ENCODE data around the gene XRCC2. TPM values are rescaled to one million over a fixed set of nuclear protein-coding genes. Genes with fewer than 3 reads are reported as not detected.

The XRCC2 gene
- total and polyA plus RNA-seq, 2 of the 8 experiments (the other 6 are each of a cell fraction or from before 2014, with no cell fraction given), result 14.6 to 34.0 TPM

DNA sequence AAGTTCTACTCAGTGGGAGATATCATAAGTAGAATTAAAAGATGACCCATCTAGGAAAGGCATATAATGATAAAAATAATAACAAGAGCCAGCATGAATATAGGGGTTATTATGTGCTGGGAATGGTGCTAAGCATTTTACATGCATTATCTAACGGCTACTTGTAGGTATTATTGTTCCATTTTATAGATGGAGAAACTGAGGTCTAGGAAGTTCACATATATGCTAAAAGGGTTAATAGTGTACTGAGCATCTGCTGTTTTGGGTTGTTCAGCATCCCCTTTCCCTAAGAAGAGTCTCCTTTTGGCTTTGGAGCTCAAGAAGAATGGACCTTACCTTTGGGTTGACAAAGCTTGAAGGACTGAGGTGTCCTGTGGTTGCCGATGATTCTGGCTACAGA lies 68.9 kb downstream of the XRCC2 start:
- Histone ChIP-seq H3K56ac (replicated peaks; ENCODE audit: insufficient read length, low read depth, low read length) (no peak overlapping the region), H3K79me2 (ENCODE audit: control insufficient read depth in 1 of 2, insufficient read depth in 2 of 2, low read length in 2 of 2) (no peaks in the 10 kb centered on the region), H2BK120ac (replicated peaks; ENCODE audit: low read depth, low read length) (no peak overlapping the region), H2BK12ac (ENCODE audit: low read depth, low read length) (no peak overlapping the region), H3K23me2 (ENCODE audit: low read depth, low read length) (peaks cover under 1% of the 10 kb centered on the region; the same call in 1 of the 2 replicates), H3K9ac (replicated peaks in 1 of 4; ENCODE audit: extremely low read depth in 1 of 4, low read depth in 3 of 4, low read length in 3 of 4) (no peak overlapping the region), H2BK5ac (ENCODE audit: low read depth, low read length) (no peak overlapping the region), H2AFZ (ENCODE audit: low read length) (no peak overlapping the region), H2AK5ac (ENCODE audit: low read depth, low read length) (no peak overlapping the region), H3K4me1 (replicated peaks in 1 of 4; ENCODE audit: control insufficient read depth in 3 of 4, insufficient read depth in 4 of 4, low read length in 3 of 4) (no peaks in the 10 kb centered on the region), H3K4ac (replicated peaks; ENCODE audit: insufficient read length, low read depth, low read length) (no peak overlapping the region), H3K18ac (ENCODE audit: extremely low read depth, low read length) (no peak overlapping the region), H3K27ac (ENCODE audit: low read depth, low read length) (no peak overlapping the region), H4K5ac (ENCODE audit: insufficient read length, low read depth, low read length) (no peak overlapping the region), H3K4me2 (ENCODE audit: insufficient read depth in 1 of 2, low read depth in 2 of 2, low read length in 2 of 2) (no peak overlapping the region), H2BK20ac (ENCODE audit: low read length) (no peak overlapping the region), H3K79me1 (ENCODE audit: low read depth, low read length) (no peaks in the 10 kb centered on the region), H4K91ac (replicated peaks; ENCODE audit: insufficient read length, low read length) (no peak overlapping the region), H4K20me1 (replicated peaks in 1 of 2; ENCODE audit: control insufficient read depth in 1 of 2, insufficient read depth in 2 of 2, low read length in 2 of 2) (no peaks in the 10 kb centered on the region), H3K14ac (ENCODE audit: insufficient read length) (no peak overlapping the region), H3K9me3 (ENCODE audit: insufficient read depth in 2 of 2, low read depth in 1 of 2, low read length in 1 of 2) (no peaks in the 10 kb centered on the region), H3K23ac (ENCODE audit: insufficient read length) (no peak overlapping the region), H3K27me3 (replicated peaks in 1 of 4; ENCODE audit: control insufficient read depth in 3 of 4, extremely low read depth in 1 of 4, insufficient read depth in 3 of 4, low read length in 3 of 4) (no peaks in the 10 kb centered on the region), H3K4me3 (ENCODE audit: extremely low read depth in 1 of 4, insufficient read depth in 2 of 4, low read depth in 3 of 4, low read length in 4 of 4) (no peak overlapping the region), H3K36me3 (ENCODE audit: control insufficient read depth in 2 of 4, insufficient read depth in 4 of 4, low read length in 3 of 4) (no peaks in the 10 kb centered on the region), H2BK15ac (ENCODE audit: low read length) (no peak overlapping the region), H4K8ac (ENCODE audit: extremely low read depth, insufficient read depth, low read length) (no peak overlapping the region)
- FAIRE-seq (no peak), DNase-seq (ENCODE audit: low read depth in 1 of 2, low spot score in 2 of 2) (no peak)
- ChIA-PET POLR2A (ENCODE audit: partially characterized antibody) (no interaction called here), CTCF (ENCODE audit: partially characterized antibody) (interaction anchor here (0.6 to 1.0 kb wide), 2 partner anchors 11 to 31 kb away, joined by 3 read pairs; no protein-coding TSS in a partner anchor)
- TF ChIP-seq BACH1 (IDR thresholded peaks at IDR 0.05; ENCODE audit: low read length) (no peak), ZNF274 (IDR thresholded peaks at IDR 0.05; ENCODE audit: borderline replicate concordance, extremely low read depth, low read length) (no peak), RAD21 (IDR thresholded peaks at IDR 0.05 in 1 of 2, conservative IDR thresholded peaks at IDR 0.05 in 1 of 2; ENCODE audit: low read depth in 2 of 2, low read length in 2 of 2) (no peak), FOSL1 (IDR thresholded peaks at IDR 0.05; ENCODE audit: insufficient read depth, low read depth, low read length) (no peak), CEBPB (IDR thresholded peaks at IDR 0.05; ENCODE audit: low read depth, low read length) (no peak), RNF2 (IDR thresholded peaks at IDR 0.05; ENCODE audit: borderline replicate concordance, low read depth, low read length, missing control alignments, poor library complexity, severe bottlenecking) (no peak)
- 63% methylated on average over 2 of the region's 2 CpGs; no CpG with 5 or more reads in 1 of the 2 experiments for WGBS, 2 experiments (ENCODE audit: extremely low coverage in 1 of 2, insufficient coverage in 1 of 2, insufficient read length in 1 of 2, insufficient replicate concordance in 2 of 2, low coverage in 1 of 2, low lambda C conversion rate in 2 of 2, missing lambda C conversion rate in 1 of 2)

All from H1 (cell line).